Airway epithelial cell (primary cell): Measurements from ENCODE around the gene ST3GAL5. TPM values are rescaled to one million over a fixed set of nuclear protein-coding genes. Genes with fewer than 3 reads are reported as not detected.

Source experiments
- total RNA-seq: library from RNA; depleted of rRNA; stranded (reverse); fragments of >200 nt; gene quantifications from 2 replicates; pipeline ENCODE4 v1.2.3, GENCODE V29; 2015

Gene ST3GAL5
- 11.5 and 14.3 TPM in 2 replicates for total RNA-seq

DNA sequence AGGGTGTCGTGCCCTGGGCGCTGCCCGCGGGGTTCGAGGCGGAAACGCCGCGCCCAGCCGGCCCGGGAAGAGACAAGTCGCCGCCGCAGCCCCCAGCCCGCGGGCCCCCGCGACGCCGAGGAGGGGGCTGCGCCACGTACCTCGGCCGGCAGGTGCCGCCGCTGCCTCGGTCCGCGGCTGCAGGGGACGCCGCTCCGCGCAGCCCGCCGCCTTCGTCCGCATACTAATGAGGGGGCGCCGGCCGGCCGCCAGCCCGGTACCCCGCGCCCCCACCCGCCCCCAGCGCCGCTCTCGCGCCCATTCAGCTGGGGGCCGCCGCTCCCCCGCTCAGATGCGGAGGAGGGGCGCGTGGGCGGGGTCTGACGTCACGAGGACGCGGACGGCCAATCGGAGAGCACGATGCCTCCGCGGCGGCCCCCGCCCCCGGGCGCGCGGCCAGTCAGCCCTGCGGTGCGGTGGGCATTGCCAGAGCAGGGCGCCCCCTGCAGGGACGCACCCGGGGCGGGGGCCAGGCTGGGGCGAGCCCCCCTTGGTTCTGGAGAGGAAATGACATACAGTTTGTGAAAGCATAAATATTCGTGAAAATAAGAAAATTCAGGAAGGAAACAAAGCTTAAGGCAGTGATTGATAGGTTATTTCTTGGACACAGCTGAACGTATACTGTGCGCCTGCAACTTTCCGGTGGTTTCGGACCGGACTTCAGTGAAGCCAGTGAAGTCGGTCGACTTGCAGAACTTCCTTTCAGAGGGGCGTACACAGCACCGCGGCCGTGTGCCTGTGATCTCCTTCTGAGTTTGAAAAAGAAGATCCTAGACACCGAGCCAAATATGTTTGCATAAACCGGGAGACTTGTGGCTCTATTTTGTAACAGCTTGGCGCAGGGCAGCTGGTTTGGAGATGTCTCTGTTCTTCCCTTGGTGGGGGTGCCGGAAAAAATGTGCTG, at the start of gene ST3GAL5:
Gene ST3GAL5 (minus strand): TSS at position 307 of the 943 bp plus-strand sequence. CDS start 85 bp downstream, at position 222.

Other genes with a start within 250 kb of the ST3GAL5 start
- 0.46 and 0.56 TPM in 2 replicates for gene SFTPB, start 220.8 kb downstream of the ST3GAL5 start, total RNA-seq
- not detected in 2 replicates for gene GNLY, start 194.6 kb downstream of the ST3GAL5 start, total RNA-seq
- 0.05 and 0.07 TPM in 2 replicates for gene ATOH8, start 135.0 kb downstream of the ST3GAL5 start, total RNA-seq
- gene POLR1A, start 216.9 kb upstream of the ST3GAL5 start, total RNA-seq: 18.8 and 22.1 TPM in 2 replicates
- 47.6 and 48.2 TPM in 2 replicates for gene PTCD3, start 217.2 kb upstream of the ST3GAL5 start, total RNA-seq